HCT116 (cell line): ENCODE measurements around the gene PTPN20. TPM values are rescaled to one million over a fixed set of nuclear protein-coding genes. Genes with fewer than 3 reads are reported as not detected.

Experiments
- ATAC-seq: fragments of 200-7000 bp; cut with Tn5 transposase; 2 replicates; pipeline ENCODE4 v1.9.1; 2020; ENCODE audit warnings: mild to moderate bottlenecking, moderate library complexity
- BruUV-seq: library from RNA; stranded (reverse); fragments of 400-500 nt; replicated peaks from 2 replicates; lab custom pipeline; 2021; lab: Mats Ljungman, UMichigan
- CTCF ChIA-PET: fragments of 300-600 bp; sonication (Branson Sonifier 250); formaldehyde crosslinking; loops from one replicate; lab custom pipeline; 2021; ENCODE audit warnings: antibody characterized with exemption; lab: Charles Lee
- POLR2A ChIA-PET: fragments of 300-600, 350-600 bp; sonication (Branson Sonifier 250); formaldehyde crosslinking; loops from one replicate; lab custom pipeline; 2021; ENCODE audit warnings: antibody characterized with exemption; lab: Charles Lee
- RAD21 ChIA-PET, 2 experiments: fragments of 300-600 bp; sonication (Branson Sonifier 250); formaldehyde crosslinking; loops; one replicate each; lab custom pipeline; 2023; ENCODE audit warnings: low total read pairs in 2 of 2; ENCODE audit not compliant: uncharacterized antibody in 2 of 2, unreplicated experiment in 2 of 2, low non-redundant PET in 1 of 2; lab: Charles Lee
- DNase-seq: peaks from one replicate; pipeline ENCODE4 v3.0.0-alpha.2; 2010; ENCODE audit warnings: low read depth, low spot score
- H2AFZ ChIP-seq: fragments of 200-600 bp; shearing (Covaris generic), sonication (generic); 2 replicates; pipeline ENCODE4 v1.6.1; 2017; ENCODE audit warnings: low read depth, mixed run types, mixed read lengths, antibody characterized with exemption, low read length; ENCODE audit not compliant: poor library complexity, severe bottlenecking
- H3K27ac ChIP-seq: 2 replicates; pipeline ENCODE4 v1.5.1; 2012; ENCODE audit warnings: low read depth, low read length
- H3K27me3 ChIP-seq: fragments of 200-600 bp; sonication (generic); 2 replicates; pipeline ENCODE4 v1.6.1; 2016; ENCODE audit warnings: mixed run types, low read length, mixed read lengths; ENCODE audit not compliant: insufficient read depth
- H3K36me3 ChIP-seq, 2 experiments: fragments of 200-500 bp in 1 of 2; fragments of 200-600 bp in 1 of 2; sonication (Bioruptor generic) in 1 of 2; sonication (generic) in 1 of 2; 2 replicates each; pipeline versions ENCODE4 v1.5.1 to v1.6.1; 2014 to 2016; ENCODE audit warnings: low read length in 2 of 2, inconsistent platforms in 1 of 2, mixed read lengths in 1 of 2, mixed run types in 1 of 2; ENCODE audit not compliant: insufficient read depth in 2 of 2, control insufficient read depth in 1 of 2
- H3K4me1 ChIP-seq, 2 experiments: fragments of 200-600 bp in 1 of 2; sonication (generic) in 1 of 2; 2 replicates each; pipeline versions ENCODE4 v1.5.1 to v1.6.1; 2012 to 2017; ENCODE audit warnings: low read length in 2 of 2, inconsistent platforms in 1 of 2, mild to moderate bottlenecking in 1 of 2, mixed read lengths in 1 of 2, mixed run types in 1 of 2, moderate library complexity in 1 of 2; ENCODE audit not compliant: insufficient read depth in 2 of 2, control insufficient read depth in 1 of 2
- H3K4me2 ChIP-seq: fragments of 200-600 bp; sonication (generic); 2 replicates; pipeline ENCODE4 v1.6.1; 2017; ENCODE audit warnings: mixed run types, low read length, mixed read lengths
- H3K4me3 ChIP-seq, 2 experiments: fragments of 200-600 bp in 1 of 2; sonication (generic) in 1 of 2; replicated peaks in 1 of 2; 2 replicates each; pipeline ENCODE4 v1.5.1; 2011 to 2016; ENCODE audit warnings: low read length in 2 of 2, control low read depth in 1 of 2, low read depth in 1 of 2, mild to moderate bottlenecking in 1 of 2, mixed read lengths in 1 of 2, mixed run types in 1 of 2
- H3K79me2 ChIP-seq: fragments of 200-600 bp; sonication (generic); 2 replicates; pipeline ENCODE4 v1.6.1; 2017; ENCODE audit warnings: mild to moderate bottlenecking, mixed run types, low read length, moderate library complexity, mixed read lengths; ENCODE audit not compliant: insufficient read depth
- H3K9ac ChIP-seq: fragments of 200-600 bp; sonication (generic); 2 replicates; pipeline ENCODE4 v1.6.1; 2016; ENCODE audit warnings: low read length, mixed read lengths
- H3K9me2 ChIP-seq: fragments of 200-600 bp; sonication (generic), shearing (Covaris generic); 2 replicates; pipeline ENCODE4 v1.6.1; 2017; ENCODE audit warnings: mixed run types, mild to moderate bottlenecking, moderate library complexity; ENCODE audit not compliant: insufficient read depth
- H3K9me3 ChIP-seq, 2 experiments: fragments of 200-500 bp in 1 of 2; fragments of 200-600 bp in 1 of 2; sonication (Bioruptor generic) in 1 of 2; sonication (generic) in 1 of 2; 2 replicates each; pipeline ENCODE4 v1.6.1; 2014 to 2017; ENCODE audit warnings: low read length in 2 of 2, mixed read lengths in 2 of 2, inconsistent platforms in 1 of 2, low read depth in 1 of 2, mild to moderate bottlenecking in 1 of 2, mixed run types in 1 of 2, moderate library complexity in 1 of 2; ENCODE audit not compliant: control insufficient read depth in 1 of 2, insufficient read depth in 1 of 2
- H4K20me1 ChIP-seq: fragments of 200-600 bp; sonication (generic), shearing (Covaris generic); 2 replicates; pipeline ENCODE4 v1.6.1; 2017; ENCODE audit warnings: mixed run types, mild to moderate bottlenecking, moderate library complexity; ENCODE audit not compliant: insufficient read depth
- ATF3 ChIP-seq: IDR thresholded peaks from 2 replicates; pipeline ENCODE4 v1.6.1; 2012
- CBX3 ChIP-seq: IDR thresholded peaks from 2 replicates; pipeline ENCODE4 v1.6.1; 2012; ENCODE audit warnings: low read depth
- CEBPB ChIP-seq: IDR thresholded peaks from 2 replicates; pipeline ENCODE4 v1.6.1; 2012; ENCODE audit warnings: low read depth
- EGR1 ChIP-seq: IDR thresholded peaks from 2 replicates; pipeline ENCODE4 v1.6.1; 2012; ENCODE audit warnings: low read depth
- ELF1 ChIP-seq: IDR thresholded peaks from 2 replicates; pipeline ENCODE4 v1.6.1; 2012; ENCODE audit warnings: low read depth, borderline replicate concordance
- EZH2 ChIP-seq: fragments of 200-600 bp; sonication (generic); IDR thresholded peaks from 2 replicates; pipeline ENCODE4 v1.6.1; 2017; ENCODE audit warnings: antibody characterized with exemption, mixed run types
- EZH2phosphoT487 ChIP-seq: fragments of 200-600 bp; IDR thresholded peaks from 2 replicates; pipeline ENCODE4 v1.6.1; 2018; ENCODE audit warnings: antibody characterized with exemption, borderline replicate concordance
- FOSL1 ChIP-seq: IDR thresholded peaks from 2 replicates; pipeline ENCODE4 v1.6.1; 2012; ENCODE audit warnings: low read depth
- JUND ChIP-seq: IDR thresholded peaks from 2 replicates; pipeline ENCODE4 v1.6.1; 2012
- POLR2A ChIP-seq: IDR thresholded peaks from 2 replicates; pipeline ENCODE4 v1.7.0; 2011; ENCODE audit warnings: borderline replicate concordance; ENCODE audit not compliant: insufficient read depth, insufficient read length; ENCODE audit errors: extremely low read depth
- POLR2AphosphoS5 ChIP-seq: IDR thresholded peaks from 2 replicates; pipeline ENCODE4 v1.6.1; 2011; ENCODE audit warnings: mild to moderate bottlenecking, low read depth, low read length, moderate library complexity
- RAD21 ChIP-seq: IDR thresholded peaks from 2 replicates; pipeline ENCODE4 v1.6.1; 2012; ENCODE audit warnings: low read depth, mild to moderate bottlenecking
- REST ChIP-seq: IDR thresholded peaks from 2 replicates; pipeline ENCODE4 v1.6.1; 2012; ENCODE audit warnings: low read depth
- SIN3A ChIP-seq: IDR thresholded peaks from 2 replicates; pipeline ENCODE4 v1.6.1; 2012; ENCODE audit warnings: low read depth
- SRF ChIP-seq: IDR thresholded peaks from 2 replicates; pipeline ENCODE4 v1.6.1; 2012; ENCODE audit warnings: low read depth
- TCF7L2 ChIP-seq: IDR thresholded peaks from 2 replicates; pipeline ENCODE4 v1.7.0; 2011; ENCODE audit warnings: borderline replicate concordance, inconsistent platforms; ENCODE audit not compliant: insufficient read depth, insufficient read length; ENCODE audit errors: extremely low read depth
- YY1 ChIP-seq: IDR thresholded peaks from 2 replicates; pipeline ENCODE4 v1.6.1; 2011; ENCODE audit warnings: low read length, low read depth, moderate library complexity, mild to moderate bottlenecking; ENCODE audit not compliant: insufficient replicate concordance; ENCODE audit errors: extremely low read depth
- ZBTB33 ChIP-seq: IDR thresholded peaks from 2 replicates; pipeline ENCODE4 v1.6.1; 2011; ENCODE audit warnings: mild to moderate bottlenecking, low read length, moderate library complexity; ENCODE audit not compliant: insufficient replicate concordance; ENCODE audit errors: extremely low read depth
- ZFX ChIP-seq: fragments of 450-650 bp; IDR thresholded peaks from 2 replicates; pipeline ENCODE4 v1.6.1; 2017
- intact Hi-C: fragments of 100-400 bp; cut with micrococcal nuclease; formaldehyde crosslinking; loops from 2 replicates; pipeline ENCODE4 v1.10.0; 2022
- total RNA-seq: library from RNA; stranded (reverse); gene quantifications from one replicate; pipeline ENCODE4 v1.2.1, GENCODE V29; 2021; ENCODE audit not compliant: unreplicated experiment

Gene PTPN20
- total RNA-seq, 1 experiment from 2014 or later, result not detected

- Histone ChIP-seq H3K9me2 (no peaks in the 10 kb centered on the region), H3K27ac (no peak overlapping the region), H3K4me1 (peaks cover 0 to 9% of the 10 kb centered on the region in 2 experiments; a peak in 1 of 4 replicates), H2AFZ (no peak overlapping the region), H3K79me2 (no peaks in the 10 kb centered on the region), H4K20me1 (no peaks in the 10 kb centered on the region), H3K4me2 (no peak overlapping the region), H3K9me3 (no peaks in the 10 kb centered on the region), H3K9ac (no peak overlapping the region), H3K27me3 (no peaks in the 10 kb centered on the region), H3K4me3 (no peak overlapping the region), H3K36me3 (no peaks in the 10 kb centered on the region)
- ChIA-PET POLR2A (no interaction called here), RAD21 (no interaction called here), CTCF (no interaction called here)
- TF ChIP-seq POLR2A (no peak), ELF1 (no peak), POLR2AphosphoS5 (no peak), EZH2phosphoT487 (no peak), SRF (no peak), JUND (no peak), REST (no peak), CEBPB (no peak), EZH2 (no peak), EGR1 (no peak), TCF7L2 (no peak), ZBTB33 (no peak), ATF3 (no peak), FOSL1 (no peak), CBX3 (no peak), ZFX (no peak), RAD21 (no peak), YY1 (no peak), SIN3A (no peak)
- DNase-seq (no peak), ATAC-seq (no peak)
- intact Hi-C loops, result no loop called here
- no TSS peak for BruUV-seq
These were observed 116.0 kb downstream of the PTPN20 start for GRCh38 chr10:47027108-47027783.
